Putamen (tissue), 1 donor: ENCODE data around the gene SEMA3D.

Experiments used
- DNase-seq: peaks from one replicate; pipeline ENCODE4 v3.0.0-alpha.2; 2016; ENCODE audit warnings: low spot score

The SEMA3D gene

GRCh38 chr7:85078181-85078580 lies 108.7 kb downstream of the SEMA3D start:
- no peak for DNase-seq

- no peak for DNase-seq
These were observed 111.0 kb downstream of the SEMA3D start for GRCh38 chr7:85075864-85076263.

- DNase-seq: no peak
These were observed 111.9 kb downstream of the SEMA3D start for GRCh38 chr7:85074992-85075391.

GRCh38 chr7:85074016-85074415 lies 112.8 kb downstream of the SEMA3D start:
- no peak for DNase-seq

GRCh38 chr7:85070967-85071628 lies 115.8 kb downstream of the SEMA3D start:
- DNase-seq: no peak

- DNase-seq: no peak
These were observed 118.1 kb downstream of the SEMA3D start for GRCh38 chr7:85068799-85069198.

- DNase-seq: no peak
These were observed 119.5 kb downstream of the SEMA3D start for GRCh38 chr7:85067371-85067770.

GRCh38 chr7:85065888-85066485 lies 120.9 kb downstream of the SEMA3D start:
- DNase-seq: no peak

- DNase-seq: no peak
These were observed 121.5 kb downstream of the SEMA3D start for GRCh38 chr7:85065306-85065705.

- no peak for DNase-seq
These were observed 124.2 kb downstream of the SEMA3D start for GRCh38 chr7:85062651-85063050.

GRCh38 chr7:85061456-85061855 lies 125.4 kb downstream of the SEMA3D start:
- no peak for DNase-seq

- DNase-seq: no peak
These were observed 126.2 kb downstream of the SEMA3D start for GRCh38 chr7:85060696-85061095.

- no peak for DNase-seq
These were observed 130.9 kb downstream of the SEMA3D start for GRCh38 chr7:85055906-85056305.

- DNase-seq: no peak
These were observed 131.7 kb downstream of the SEMA3D start for GRCh38 chr7:85055196-85055595.

GRCh38 chr7:85054306-85054705 lies 132.6 kb downstream of the SEMA3D start:
- no peak for DNase-seq

- no peak for DNase-seq
These were observed 134.0 kb downstream of the SEMA3D start for GRCh38 chr7:85052894-85053293.

- DNase-seq: no peak
These were observed 134.7 kb downstream of the SEMA3D start for GRCh38 chr7:85052056-85052737.

- no peak for DNase-seq
These were observed 140.3 kb downstream of the SEMA3D start for GRCh38 chr7:85046534-85046933.

GRCh38 chr7:85041605-85042216 lies 145.1 kb downstream of the SEMA3D start:
- peak; percentile 55 for DNase-seq

- no peak for DNase-seq
These were observed 147.5 kb downstream of the SEMA3D start for GRCh38 chr7:85039196-85039923.

- DNase-seq: no peak
These were observed 148.4 kb downstream of the SEMA3D start for GRCh38 chr7:85038466-85038865.

GRCh38 chr7:85033263-85033662 lies 153.6 kb downstream of the SEMA3D start:
- no peak for DNase-seq
